ENCODE measurements around the gene CEP128.

The CEP128 gene

GRCh38 chr14:80659783-80660182, 281.8 kb downstream of the CEP128 start:
- no peak for DNase-seq

- no peak for DNase-seq
Measured at GRCh38 chr14:80658733-80659132, 282.8 kb downstream of the CEP128 start.

- no peak for DNase-seq
Measured at GRCh38 chr14:80658155-80658554, 283.4 kb downstream of the CEP128 start.

- DNase-seq = no peak
Measured at GRCh38 chr14:80653956-80654355, 287.6 kb downstream of the CEP128 start.

GRCh38 chr14:80645667-80646413, 295.7 kb downstream of the CEP128 start:
- no peak for DNase-seq

GRCh38 chr14:80644826-80645225, 296.7 kb downstream of the CEP128 start:
- DNase-seq = no peak

GRCh38 chr14:80638620-80639515, 302.7 kb downstream of the CEP128 start:
- no peak for DNase-seq

GRCh38 chr14:80637756-80638619, 303.6 kb downstream of the CEP128 start:
- DNase-seq = no peak

GRCh38 chr14:80636071-80636470, 305.5 kb downstream of the CEP128 start:
- no peak for DNase-seq

- DNase-seq = no peak
Measured at GRCh38 chr14:80634106-80634758, 307.3 kb downstream of the CEP128 start.

- no peak for DNase-seq
Measured at GRCh38 chr14:80629606-80630005, 311.9 kb downstream of the CEP128 start.

- no peak for DNase-seq
Measured at GRCh38 chr14:80628547-80628946, 313.0 kb downstream of the CEP128 start.

- no peak for DNase-seq
Measured at GRCh38 chr14:80627745-80628144, 313.8 kb downstream of the CEP128 start.

- no peak for DNase-seq
Measured at GRCh38 chr14:80624581-80624980, 317.0 kb downstream of the CEP128 start.

GRCh38 chr14:80621701-80622100, 319.8 kb downstream of the CEP128 start:
- no peak for DNase-seq

- no peak for DNase-seq
Measured at GRCh38 chr14:80620434-80620833, 321.1 kb downstream of the CEP128 start.

GRCh38 chr14:80618751-80619329, 322.7 kb downstream of the CEP128 start:
- DNase-seq = no peak

- no peak for DNase-seq
Measured at GRCh38 chr14:80615831-80616230, 325.7 kb downstream of the CEP128 start.

GRCh38 chr14:80609055-80609454, 332.5 kb downstream of the CEP128 start:
- no peak for DNase-seq

GRCh38 chr14:80608563-80608962, 333.0 kb downstream of the CEP128 start:
- no peak for DNase-seq

- DNase-seq = no peak
Measured at GRCh38 chr14:80607430-80608190, 333.9 kb downstream of the CEP128 start.

Measured in activated naive CD4-positive, alpha-beta T cell (primary cell).